HCT116 (cell line): Measurements from ENCODE around the gene DNM3.

Source experiments
- ATF3 ChIP-seq: IDR thresholded peaks from 2 replicates; pipeline ENCODE4 v1.6.1; 2012
- CBX3 ChIP-seq: IDR thresholded peaks from 2 replicates; pipeline ENCODE4 v1.6.1; 2012; ENCODE audit warnings: low read depth
- CTCF ChIP-seq, 3 experiments: fragments of 200-600 bp in 1 of 3; sonication (generic) in 1 of 3; IDR thresholded peaks in 2 of 3; conservative IDR thresholded peaks in 1 of 3; 2 replicates each; pipeline ENCODE4 v1.5.1; 2012 to 2017; ENCODE audit warnings: low read depth in 2 of 3, low read length in 2 of 3, antibody characterized with exemption in 1 of 3, borderline replicate concordance in 1 of 3, control low read depth in 1 of 3, mild to moderate bottlenecking in 1 of 3, mixed read lengths in 1 of 3, mixed run types in 1 of 3, moderate library complexity in 1 of 3; ENCODE audit not compliant: insufficient read depth in 1 of 3
- EZH2 ChIP-seq: fragments of 200-600 bp; sonication (generic); IDR thresholded peaks from 2 replicates; pipeline ENCODE4 v1.6.1; 2017; ENCODE audit warnings: antibody characterized with exemption, mixed run types
- EZH2phosphoT487 ChIP-seq: fragments of 200-600 bp; IDR thresholded peaks from 2 replicates; pipeline ENCODE4 v1.6.1; 2018; ENCODE audit warnings: antibody characterized with exemption, borderline replicate concordance
- MAX ChIP-seq: IDR thresholded peaks from 2 replicates; pipeline ENCODE4 v1.6.1; 2012
- POLR2A ChIP-seq: IDR thresholded peaks from 2 replicates; pipeline ENCODE4 v1.7.0; 2011; ENCODE audit warnings: borderline replicate concordance; ENCODE audit not compliant: insufficient read depth, insufficient read length; ENCODE audit errors: extremely low read depth
- POLR2AphosphoS5 ChIP-seq: IDR thresholded peaks from 2 replicates; pipeline ENCODE4 v1.6.1; 2011; ENCODE audit warnings: mild to moderate bottlenecking, low read depth, low read length, moderate library complexity
- REST ChIP-seq: IDR thresholded peaks from 2 replicates; pipeline ENCODE4 v1.6.1; 2012; ENCODE audit warnings: low read depth
- SP1 ChIP-seq: IDR thresholded peaks from 2 replicates; pipeline ENCODE4 v1.6.1; 2012; ENCODE audit warnings: low read depth
- ZNF274 ChIP-seq: fragments of 200-500 bp; sonication (Bioruptor generic); IDR thresholded peaks from 2 replicates; pipeline ENCODE4 v1.6.1; 2014; ENCODE audit warnings: mild to moderate bottlenecking, low read depth, low read length, inconsistent platforms

GRCh38 chr1:171803461-171804022 is 37.8 kb upstream of the DNM3 start:
- TF ChIP-seq EZH2 (no peak), CTCF (IDR thresholded peaks at IDR 0.05 in 2 of 3, conservative IDR thresholded peaks at IDR 0.05 in 1 of 3; ENCODE audit: borderline replicate concordance in 1 of 3, insufficient read depth in 1 of 3, low read depth in 2 of 3, low read length in 2 of 3) (no peak), ZNF274 (no peak), POLR2A (no peak), POLR2AphosphoS5 (no peak), REST (no peak), CBX3 (no peak), EZH2phosphoT487 (no peak), ATF3 (no peak), SP1 (no peak), MAX (no peak)
